Fibroblast of skin of right quadriceps (primary cell): Measurements from ENCODE around the gene MTHFS.

ENCODE experiments used
- DNase-seq: peaks from one replicate; pipeline ENCODE4 v3.0.0-alpha.2; 2013

MTHFS gene

DNA sequence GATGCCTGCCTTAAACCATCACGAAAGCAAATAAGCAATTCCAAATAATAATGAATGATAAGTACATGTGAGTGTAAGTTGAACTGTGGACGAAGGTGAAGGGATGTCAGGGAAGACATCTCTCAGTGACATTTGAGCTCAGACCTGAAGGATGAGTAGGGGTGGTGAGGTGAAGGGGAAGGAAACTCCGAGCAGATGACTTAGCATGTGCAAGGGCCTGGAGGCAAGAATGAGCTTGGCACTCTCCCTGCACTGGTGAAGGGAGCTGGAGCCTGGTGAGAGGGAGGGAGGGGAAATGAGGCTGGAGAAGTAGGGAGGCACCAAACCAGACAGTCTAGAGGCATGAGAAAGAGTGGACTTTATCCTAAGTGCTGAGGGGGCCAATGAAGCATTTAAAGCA, 84.3 kb downstream of the MTHFS start:
- no peak for DNase-seq

DNA sequence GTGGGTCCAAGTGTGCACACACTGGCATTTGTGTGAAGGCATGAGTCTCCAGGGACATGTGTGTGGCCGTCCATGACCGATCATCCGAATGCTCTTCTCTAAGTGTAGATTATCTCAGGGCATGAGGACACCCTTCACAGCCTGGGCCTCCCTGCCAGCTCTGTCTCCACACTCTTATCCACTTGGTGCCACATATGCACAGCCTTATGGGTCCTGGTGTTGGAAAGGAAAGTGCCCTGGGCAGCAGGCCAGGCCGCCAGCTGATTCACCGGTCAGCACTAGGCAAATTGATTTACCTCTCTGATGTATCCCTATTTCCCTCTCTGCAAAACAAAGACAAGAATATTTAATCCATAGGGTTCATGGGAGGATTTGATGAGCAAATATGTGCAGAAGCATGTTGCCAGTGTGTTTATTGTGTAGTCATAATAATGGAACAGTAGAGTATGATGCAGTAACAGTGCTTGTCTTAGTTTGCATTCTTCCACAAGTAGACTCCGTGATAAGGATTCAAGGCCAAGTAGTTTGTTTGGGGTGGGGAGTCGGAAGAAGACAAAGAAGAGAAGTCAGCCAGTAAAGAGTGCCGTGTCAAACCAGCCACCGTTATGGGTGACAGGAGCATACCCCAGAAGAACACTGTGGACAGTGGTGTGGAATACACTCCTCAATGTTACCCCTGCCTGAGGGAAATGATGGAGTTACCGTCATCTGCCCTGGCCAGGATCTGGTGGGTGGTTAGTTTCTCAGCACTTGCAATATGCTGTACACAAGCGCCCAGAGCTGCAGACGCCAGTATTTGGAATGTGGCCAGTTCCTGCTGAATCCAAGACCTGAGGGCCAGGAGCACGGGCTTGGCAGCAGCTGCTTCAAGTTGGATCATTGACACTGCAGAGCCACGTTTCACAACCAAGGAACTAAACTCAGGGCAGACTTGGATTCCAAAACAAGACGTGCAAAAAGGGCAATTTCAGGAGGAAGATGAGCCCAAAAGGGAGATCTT, 85.1 kb downstream of the MTHFS start:
- peak; percentile 48 for DNase-seq

DNA sequence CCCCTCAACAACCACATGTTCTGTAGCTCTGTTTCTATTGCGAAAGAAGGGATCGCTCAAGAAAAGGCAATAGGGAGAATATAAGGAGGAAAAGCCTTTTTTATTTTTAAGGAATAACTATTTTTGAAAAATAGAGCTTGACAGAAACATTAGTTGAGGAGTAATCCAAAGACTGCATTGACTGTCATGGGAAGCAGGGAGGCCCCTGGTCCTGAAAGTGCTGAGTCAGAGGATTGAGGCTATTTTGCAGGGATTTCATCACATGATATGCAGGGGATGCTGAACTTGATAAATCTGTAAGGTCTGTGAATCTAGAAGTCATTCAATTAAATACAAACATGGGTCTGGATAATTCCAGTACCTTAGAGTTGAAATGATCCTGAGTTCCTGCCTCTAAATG, 92.0 kb downstream of the MTHFS start:
- peak; percentile 20 for DNase-seq

DNA sequence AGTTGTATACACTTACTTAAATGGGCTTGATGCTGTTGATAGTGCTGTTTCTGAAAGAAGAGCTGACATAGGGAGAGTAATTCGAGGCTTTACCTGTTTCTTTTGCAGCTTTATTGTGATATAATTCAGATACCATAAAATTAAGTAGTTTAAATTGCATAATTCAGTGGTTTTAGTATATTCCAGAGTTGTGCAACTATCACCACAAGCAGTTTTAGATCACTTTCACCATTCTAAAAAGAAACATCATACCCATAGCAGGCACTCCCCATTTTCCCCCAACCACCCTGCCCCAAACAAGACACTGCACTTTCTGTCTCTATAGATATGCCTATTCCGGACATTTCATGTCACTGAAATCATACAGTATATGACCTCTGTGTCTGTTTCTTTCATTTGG, 98.5 kb downstream of the MTHFS start:
- no peak for DNase-seq
